Measurements from ENCODE around the gene RFX3. TPM values are rescaled to one million over a fixed set of nuclear protein-coding genes. Genes with fewer than 3 reads are reported as not detected.

RFX3 gene
- total and polyA plus RNA-seq, 2 donors (not counting 3 experiments of a cell fraction or from before 2014, with no cell fraction given): 4.8 to 10.5 TPM

DNA sequence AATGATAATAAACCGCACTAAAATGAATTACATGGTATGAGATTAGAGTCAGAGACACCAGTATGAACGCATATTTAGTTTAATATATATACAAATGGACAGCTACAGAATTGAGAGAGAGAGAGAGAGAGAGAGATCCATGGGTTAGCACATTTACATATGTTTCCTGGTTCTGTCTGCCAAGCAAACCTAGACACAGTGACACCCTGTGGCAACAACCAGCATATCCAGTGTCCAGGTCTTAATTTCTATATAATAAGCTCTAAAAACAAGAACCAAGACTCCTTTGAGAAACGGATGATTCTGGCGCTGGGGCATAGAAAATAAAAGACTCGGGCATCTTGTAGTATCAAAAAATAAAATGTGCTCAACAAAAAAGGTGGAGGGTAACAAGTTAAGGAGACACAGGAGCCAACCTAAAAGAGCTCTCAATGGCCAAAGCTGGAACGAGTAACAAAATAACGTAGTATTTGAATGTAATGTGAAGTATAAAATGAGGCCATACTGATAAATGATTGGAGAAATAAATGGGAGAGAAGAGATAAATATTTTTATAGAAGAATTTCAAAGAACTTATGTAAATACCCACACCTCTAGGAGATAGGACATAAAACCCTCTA, 84.5 kb downstream of the RFX3 start:
- no peak overlapping the region for H3K4me3 ChIP-seq (replicated peaks in 1 of 3; ENCODE audit: insufficient read depth in 1 of 3, low read depth in 1 of 3, low read length in 3 of 3)
- no peak overlapping the region for H2AFZ ChIP-seq (ENCODE audit: low read depth, low read length)
- POLR2A ChIA-PET: interaction anchor here (1.0 to 1.3 kb wide), 2 partner anchors 110 to 200 kb away, joined by 3 to 5 read pairs; no protein-coding TSS in a partner anchor
- H3K27ac ChIP-seq (ENCODE audit: insufficient read depth, low read depth, low read length): no peak overlapping the region
- TF ChIP-seq CTCF (IDR thresholded peaks at IDR 0.05; ENCODE audit: extremely low read depth in 1 of 2, insufficient read depth in 1 of 2, low read depth in 1 of 2, low read length in 2 of 2) (peak; percentile 42 to 63), MYC (IDR thresholded peaks at IDR 0.05; ENCODE audit: low read depth, low read length) (no peak), JUN (IDR thresholded peaks at IDR 0.05; ENCODE audit: borderline replicate concordance, insufficient read depth, insufficient read length, low read depth) (no peak), GATA2 (IDR thresholded peaks at IDR 0.05; ENCODE audit: insufficient read depth, insufficient read length, low read depth, low read length) (no peak), POLR2A (IDR thresholded peaks at IDR 0.05; ENCODE audit: low read depth, low read length) (no peak), FOS (IDR thresholded peaks at IDR 0.05; ENCODE audit: borderline replicate concordance, insufficient read depth, low read length) (no peak)
- TF ChIP-seq, protein P1, sequence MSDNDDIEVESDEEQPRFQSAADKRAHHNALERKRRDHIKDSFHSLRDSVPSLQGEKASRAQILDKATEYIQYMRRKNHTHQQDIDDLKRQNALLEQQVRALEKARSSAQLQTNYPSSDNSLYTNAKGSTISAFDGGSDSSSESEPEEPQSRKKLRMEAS (IDR thresholded peaks at IDR 0.05; ENCODE audit: insufficient read depth, insufficient read length): no peak
- no peaks in the 10 kb centered on the region for H3K79me2 ChIP-seq (ENCODE audit: control insufficient read depth, insufficient read depth, low read length)
- no TSS peak for BruUV-seq (replicated peaks)
- H3K9me1 ChIP-seq (replicated peaks; ENCODE audit: control insufficient read depth, extremely low read depth, insufficient read depth, low read length): no peaks in the 10 kb centered on the region
- H3K4me1 ChIP-seq (ENCODE audit: control insufficient read depth, extremely low read depth, insufficient read depth, low read length): no peaks in the 10 kb centered on the region
- H3K9me3 ChIP-seq (replicated peaks; ENCODE audit: control insufficient read depth, insufficient read depth, low read length): no peaks in the 10 kb centered on the region
- FAIRE-seq (peak; percentile 62), DNase-seq (ENCODE audit: low read depth, low spot score) (peak; percentile 80)
- H4K20me1 ChIP-seq (replicated peaks; ENCODE audit: control insufficient read depth, extremely low read depth, insufficient read depth, low read length): no peaks in the 10 kb centered on the region
- CTCF ChIA-PET: interaction anchor here (0.5 to 9.2 kb wide), 97 partner anchors 8 to 1213 kb away, joined by 3 to 566 read pairs (median 5); partner anchors contain the start of gene PUM3
- intact Hi-C loops (cut with micrococcal nuclease): loop anchor here (1.0 kb wide), 3 partner anchors 120 to 584 kb away; no protein-coding TSS in a partner anchor
- H3K27me3 ChIP-seq (ENCODE audit: control insufficient read depth in 2 of 2, insufficient read depth in 2 of 2, low read length in 2 of 2): no peaks in the 10 kb centered on the region
- dilution Hi-C loops (cut with MboI; ENCODE audit: extremely low pct_ligation_motif_present, low sequenced_read_pairs): no loop called here
- no peaks in the 10 kb centered on the region for H3K36me3 ChIP-seq (ENCODE audit: control insufficient read depth in 2 of 2, extremely low read depth in 1 of 2, insufficient read depth in 2 of 2, low read length in 2 of 2)
- no peak overlapping the region for H3K4me2 ChIP-seq (ENCODE audit: insufficient read depth, low read length)
- H3K9ac ChIP-seq (replicated peaks; ENCODE audit: extremely low read depth, insufficient read depth, low read length): no peak overlapping the region
